Measurements from ENCODE around the gene ERLEC1. TPM values are rescaled to one million over a fixed set of nuclear protein-coding genes. Genes with fewer than 3 reads are reported as not detected.
A peak's percentile ranks its signal among the peaks of the same experiment; 100 is the strongest.

The ERLEC1 gene
- total RNA-seq, 2 experiments from 2014 or later: 18.3 to 20.5 TPM

DNA sequence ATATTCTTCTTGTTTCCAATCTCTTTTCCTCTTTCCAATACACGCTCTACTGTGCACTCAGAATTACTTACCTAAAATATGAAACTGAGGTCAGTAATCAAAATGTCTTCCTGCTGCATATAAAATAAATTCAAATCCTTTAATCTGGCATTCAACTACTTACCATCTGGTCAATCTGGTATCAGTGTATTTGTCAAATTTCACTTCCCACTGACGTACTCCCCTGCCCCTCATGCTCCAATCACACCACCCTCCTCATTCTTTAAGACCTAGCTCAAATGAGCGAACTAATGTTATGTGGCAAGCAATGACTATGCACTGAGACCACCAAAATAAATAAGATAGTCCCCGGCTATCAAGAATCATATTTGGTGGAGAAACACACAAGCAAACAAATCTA is 6.8 kb upstream of the ERLEC1 start:
- no peaks in the 10 kb centered on the region for H3K27me3 Mint-ChIP-seq
- no peak overlapping the region for H3K27ac Mint-ChIP-seq
- no peaks in the 10 kb centered on the region for H3K9me3 Mint-ChIP-seq (ENCODE audit: low read depth)
- DNase-seq (no peak), ATAC-seq (no peak)
- H3K4me1 Mint-ChIP-seq: peaks cover 39% of the 10 kb centered on the region
- intact Hi-C loops (cut with DNase I, micrococcal nuclease): no loop called here
- ChIA-PET POLR2A (no interaction called here), CTCF (interaction anchor here (2.2 kb wide), 1 partner anchor 12 kb away, joined by 6 read pairs; no protein-coding TSS in a partner anchor)
- H3K4me3 Mint-ChIP-seq: no peak overlapping the region
- peaks cover 31% of the 10 kb centered on the region for H3K36me3 Mint-ChIP-seq (ENCODE audit: low read depth)

DNA sequence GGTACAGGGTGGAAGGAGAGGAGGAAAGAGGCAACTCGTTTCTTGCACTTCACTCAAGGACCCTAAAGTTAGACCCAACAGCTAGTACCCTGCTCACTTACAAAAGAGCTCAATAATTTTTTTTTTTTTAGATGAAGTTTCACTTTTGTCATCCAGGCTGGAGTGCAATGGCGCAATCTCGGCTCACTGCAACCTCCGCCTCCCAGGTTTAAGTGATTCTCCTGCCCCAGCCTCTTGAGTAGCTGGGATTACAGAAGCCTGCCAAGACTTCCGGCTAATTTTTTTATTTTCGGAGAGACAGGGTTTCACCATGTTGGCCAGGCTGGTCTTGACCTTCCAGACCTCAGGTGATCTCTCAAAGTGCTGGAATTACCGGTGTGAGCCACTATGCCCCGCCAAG is 4.2 kb upstream of the ERLEC1 start:
- ATAC-seq (no peak), DNase-seq (no peak)
- intact Hi-C loops (cut with DNase I, micrococcal nuclease): no loop called here
- ChIA-PET POLR2A (interaction anchor here (0.6 kb wide), 1 partner anchor 12 kb away, joined by 4 read pairs; no protein-coding TSS in a partner anchor), CTCF (interaction anchor here (0.7 kb wide), 1 partner anchor 21 kb away, joined by 3 read pairs; no protein-coding TSS in a partner anchor)
- peaks cover 23% of the 10 kb centered on the region for H3K36me3 Mint-ChIP-seq (ENCODE audit: low read depth)
- no peak overlapping the region for H3K27ac Mint-ChIP-seq
- H3K9me3 Mint-ChIP-seq (ENCODE audit: low read depth): no peaks in the 10 kb centered on the region
- no peaks in the 10 kb centered on the region for H3K27me3 Mint-ChIP-seq
- H3K4me1 Mint-ChIP-seq: peaks cover 39% of the 10 kb centered on the region
- no peak overlapping the region for H3K4me3 Mint-ChIP-seq

DNA sequence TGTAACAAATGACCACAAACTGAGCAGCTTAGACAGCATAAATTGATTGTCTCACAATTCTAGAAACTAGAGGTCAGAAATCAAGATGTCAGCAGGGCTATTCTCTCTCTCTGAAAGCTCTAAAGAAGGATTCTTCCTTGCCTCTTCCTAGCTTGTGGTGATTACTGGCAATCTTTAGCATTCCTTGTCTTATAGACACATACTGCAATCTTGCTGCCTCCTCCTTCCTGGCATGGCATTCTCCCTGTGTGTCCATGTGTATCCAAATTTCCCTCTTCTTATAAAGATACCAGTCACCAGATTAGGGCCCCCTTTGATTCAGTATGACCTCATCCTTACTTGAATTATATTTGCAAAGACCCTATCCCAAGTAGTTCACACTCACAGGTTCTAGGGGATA is 2.4 kb upstream of the ERLEC1 start:
- CTCF ChIA-PET: interaction anchor here (0.9 kb wide), 1 partner anchor 17 kb away, joined by 3 read pairs; the partner anchor contains the start of gene CHAC2
- POLR2A ChIA-PET: no interaction called here
- no peak for DNase-seq
- no peaks in the 10 kb centered on the region for H3K27me3 Mint-ChIP-seq
- peaks cover 43% of the 10 kb centered on the region for H3K4me1 Mint-ChIP-seq
- peak overlapping the region; percentile 100 for H3K4me3 Mint-ChIP-seq
- intact Hi-C loops (cut with DNase I, micrococcal nuclease): no loop called here
- no peak for ATAC-seq
- H3K36me3 Mint-ChIP-seq (ENCODE audit: low read depth): peaks cover 13% of the 10 kb centered on the region
- peak overlapping the region; percentile 27 for H3K27ac Mint-ChIP-seq
- no peaks in the 10 kb centered on the region for H3K9me3 Mint-ChIP-seq (ENCODE audit: low read depth)

DNA sequence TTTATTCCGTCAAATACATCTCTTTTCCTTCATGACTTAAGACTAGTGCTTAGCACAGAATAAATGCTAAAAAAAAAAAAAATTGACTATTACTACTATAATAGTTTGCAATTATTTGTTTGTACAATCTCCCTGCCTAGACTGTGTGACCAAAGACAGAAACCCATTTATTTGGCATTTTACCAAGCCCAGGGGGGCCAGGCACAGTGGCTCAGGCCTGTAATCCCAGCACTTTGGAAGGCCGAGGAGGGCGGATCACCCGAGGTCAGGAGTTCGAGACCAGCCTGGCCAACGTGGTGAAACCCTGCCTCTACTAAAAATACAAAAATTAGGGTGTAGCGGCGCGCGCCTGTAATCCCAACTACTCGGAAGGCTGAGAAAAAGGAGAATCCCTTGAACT is 1.5 kb upstream of the ERLEC1 start:
- DNase-seq: no peak
- Mint-ChIP-seq H3K27me3 (no peaks in the 10 kb centered on the region), H3K9me3 (ENCODE audit: low read depth) (no peaks in the 10 kb centered on the region), H3K36me3 (ENCODE audit: low read depth) (peaks cover 10% of the 10 kb centered on the region), H3K27ac (peak overlapping the region; percentile 95), H3K4me3 (peak overlapping the region; percentile 100), H3K4me1 (peaks cover 40% of the 10 kb centered on the region)
- no peak for ATAC-seq
- intact Hi-C loops (cut with DNase I, micrococcal nuclease): loop anchor here (5.0 kb wide), 2 partner anchors 33 to 1832 kb away; partner anchors contain the start of gene PPP4R3B (in 1 of the 2)
- POLR2A ChIA-PET: interaction anchor here (0.7 to 2.9 kb wide), 2 partner anchors 18 to 1626 kb away, joined by 3 to 24 read pairs; partner anchors contain the start of gene CHAC2
- CTCF ChIA-PET: interaction anchor here (0.9 to 1.8 kb wide), 3 partner anchors 11 to 18 kb away, joined by 3 to 10 read pairs (median 3); partner anchors contain the start of gene CHAC2

DNA sequence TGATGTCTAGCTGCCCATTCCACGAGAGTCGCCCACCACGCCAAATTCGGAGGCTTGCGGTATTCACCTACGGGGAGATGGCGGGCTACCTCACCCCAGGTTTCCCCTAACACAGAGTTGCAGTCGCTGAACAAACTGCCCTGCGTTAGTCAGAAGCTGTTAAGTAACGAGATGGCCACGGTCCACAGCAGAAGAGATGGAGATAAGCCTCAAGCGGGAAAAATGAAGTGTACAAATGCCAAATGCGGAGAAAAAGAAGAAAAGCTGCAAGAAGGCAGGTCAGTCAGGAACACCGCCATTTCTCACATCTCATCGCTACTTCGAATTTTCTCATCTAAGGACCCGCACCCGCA is 516 bp upstream of the ERLEC1 start:
- POLR2A ChIA-PET: interaction anchor here (2.9 kb wide), 1 partner anchor 19 kb away, joined by 24 read pairs; the partner anchor contains the start of gene CHAC2
- H3K9me3 Mint-ChIP-seq (ENCODE audit: low read depth): no peaks in the 10 kb centered on the region
- ATAC-seq (peak; percentile 28), DNase-seq (peak; percentile 53)
- intact Hi-C loops (cut with DNase I, micrococcal nuclease): loop anchor here (1.0 to 5.0 kb wide), 3 partner anchors 34 to 1831 kb away; partner anchors contain the start of gene PPP4R3B (in 1 of the 2)
- H3K4me1 Mint-ChIP-seq: peaks cover 47% of the 10 kb centered on the region
- peak overlapping the region; percentile 100 for H3K4me3 Mint-ChIP-seq
- peaks cover 10% of the 10 kb centered on the region for H3K36me3 Mint-ChIP-seq (ENCODE audit: low read depth)
- H3K27ac Mint-ChIP-seq: peak overlapping the region; percentile 95
- H3K27me3 Mint-ChIP-seq: no peaks in the 10 kb centered on the region
- CTCF ChIA-PET: interaction anchor here (0.6 to 1.8 kb wide), 4 partner anchors 10 to 35 kb away, joined by 3 to 10 read pairs (median 6); partner anchors contain the start of gene CHAC2

DNA sequence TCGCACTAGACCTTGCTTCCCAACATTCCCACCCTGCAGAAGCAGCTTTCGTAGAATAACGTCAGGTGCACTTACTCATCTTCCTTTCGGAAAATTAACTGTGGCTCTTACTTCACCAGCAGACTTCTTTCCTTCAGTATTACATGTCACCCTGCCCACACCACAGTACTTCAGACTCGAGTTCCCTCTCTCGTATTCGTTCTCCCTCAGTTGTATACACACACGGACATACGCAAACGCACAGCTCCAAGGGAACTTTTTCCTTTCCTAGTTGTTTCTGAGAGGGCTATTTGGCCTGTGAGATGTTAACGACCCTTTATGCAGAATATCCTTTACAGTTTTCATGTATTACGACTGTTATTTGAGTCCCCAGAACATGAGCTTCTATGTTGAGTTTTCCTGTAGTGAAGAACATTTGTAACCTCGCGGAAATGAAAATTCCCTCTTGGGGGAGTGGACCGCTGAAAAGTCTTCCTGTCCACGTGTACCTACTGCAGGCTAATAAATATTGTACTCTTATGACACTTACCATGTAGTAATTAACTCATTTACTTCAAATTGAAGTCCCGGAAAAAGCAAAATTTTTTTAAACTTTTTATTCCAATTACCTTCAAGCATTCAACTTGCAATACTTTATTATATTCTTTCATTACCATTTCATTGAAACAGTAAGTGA is 908 bp downstream of the ERLEC1 start:
- Mint-ChIP-seq H3K4me3 (peak overlapping the region; percentile 100), H3K9me3 (ENCODE audit: low read depth) (no peaks in the 10 kb centered on the region), H3K27ac (peak overlapping the region; percentile 95), H3K4me1 (peaks cover 44% of the 10 kb centered on the region), H3K27me3 (no peaks in the 10 kb centered on the region), H3K36me3 (ENCODE audit: low read depth) (peaks cover 3% of the 10 kb centered on the region)
- ChIA-PET CTCF (interaction anchor here (1.3 to 1.6 kb wide), 2 partner anchors 16 to 18 kb away, joined by 6 to 8 read pairs; no protein-coding TSS in a partner anchor), POLR2A (interaction anchor here (0.5 to 2.9 kb wide), 3 partner anchors 11 to 259 kb away, joined by 3 to 24 read pairs (median 4); partner anchors contain the start of gene CHAC2)
- intact Hi-C loops (cut with DNase I, micrococcal nuclease): loop anchor here (1.0 to 5.0 kb wide), 5 partner anchors 19 to 1830 kb away; partner anchors contain the start of genes CHAC2 (in 1 of the 2) and PPP4R3B (in 1 of the 2)
- ATAC-seq (peak; percentile 43), DNase-seq (peak; percentile 28)

DNA sequence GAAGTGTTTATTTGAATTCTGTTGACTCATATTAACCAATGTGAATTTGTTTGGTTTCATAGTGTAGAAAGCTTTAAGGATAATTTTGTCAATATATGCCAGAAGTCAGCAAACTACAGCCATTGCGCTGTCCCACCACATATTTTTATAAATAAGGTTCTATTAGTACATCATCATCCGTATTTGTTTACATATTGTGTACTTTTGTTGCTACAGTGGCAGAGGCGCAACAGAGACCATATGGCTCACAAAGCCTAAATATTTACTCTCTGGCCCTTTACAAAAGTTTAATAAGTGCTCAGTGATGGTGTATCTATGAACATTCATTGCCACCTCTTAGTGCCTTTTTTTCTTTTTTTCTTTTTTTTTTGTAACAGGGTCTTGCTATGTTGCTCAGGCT is 6.4 kb downstream of the ERLEC1 start:
- H3K27ac Mint-ChIP-seq: no peak overlapping the region
- peaks cover 17% of the 10 kb centered on the region for H3K36me3 Mint-ChIP-seq (ENCODE audit: low read depth)
- ChIA-PET POLR2A (no interaction called here), CTCF (no interaction called here)
- H3K9me3 Mint-ChIP-seq (ENCODE audit: low read depth): no peaks in the 10 kb centered on the region
- DNase-seq (no peak), ATAC-seq (no peak)
- H3K4me3 Mint-ChIP-seq: no peak overlapping the region
- peaks cover 15% of the 10 kb centered on the region for H3K4me1 Mint-ChIP-seq
- intact Hi-C loops (cut with DNase I, micrococcal nuclease): no loop called here
- no peaks in the 10 kb centered on the region for H3K27me3 Mint-ChIP-seq

DNA sequence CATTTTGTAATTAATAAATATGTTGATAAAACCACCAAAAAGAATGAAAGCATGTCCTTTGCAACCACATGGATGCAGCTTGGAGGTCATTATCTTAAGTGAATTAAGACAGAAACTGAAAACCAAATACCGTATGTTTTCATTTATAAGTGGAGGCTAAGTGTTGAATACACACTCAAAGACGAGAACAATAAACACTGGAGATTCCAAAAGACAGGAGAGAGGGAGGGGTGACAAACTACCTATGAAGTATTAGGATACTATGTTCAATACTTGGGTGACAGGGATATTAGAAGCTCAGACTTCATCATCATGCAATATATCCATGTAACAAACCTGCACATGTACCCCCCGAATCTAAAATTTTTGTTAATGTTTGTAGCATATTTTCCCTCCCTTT is 7.0 kb downstream of the ERLEC1 start:
- H3K36me3 Mint-ChIP-seq (ENCODE audit: low read depth): peaks cover 17% of the 10 kb centered on the region
- DNase-seq (no peak), ATAC-seq (no peak)
- ChIA-PET CTCF (no interaction called here), POLR2A (no interaction called here)
- intact Hi-C loops (cut with DNase I, micrococcal nuclease): no loop called here
- peaks cover 9% of the 10 kb centered on the region for H3K4me1 Mint-ChIP-seq
- no peak overlapping the region for H3K4me3 Mint-ChIP-seq
- no peak overlapping the region for H3K27ac Mint-ChIP-seq
- no peaks in the 10 kb centered on the region for H3K9me3 Mint-ChIP-seq (ENCODE audit: low read depth)
- H3K27me3 Mint-ChIP-seq: no peaks in the 10 kb centered on the region

DNA sequence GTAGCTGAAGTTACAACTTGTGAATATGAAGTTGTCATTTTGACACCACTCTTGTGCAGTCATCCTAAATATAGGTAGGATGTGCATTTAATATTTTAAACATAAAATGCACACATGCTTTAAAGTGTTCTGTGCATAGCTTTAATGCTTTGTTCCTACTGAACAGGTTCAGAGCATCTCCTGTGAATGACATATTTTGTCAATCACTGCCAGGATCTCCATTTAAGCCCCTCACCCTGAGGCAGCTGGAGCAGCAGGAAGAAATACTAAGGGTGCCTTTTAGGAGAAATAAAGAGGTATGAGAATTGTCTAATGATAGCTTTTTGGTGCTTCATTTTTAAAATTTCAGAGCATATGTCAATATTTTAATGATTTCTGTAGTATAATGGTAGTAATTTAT is 14.7 kb downstream of the ERLEC1 start:
- intact Hi-C loops (cut with DNase I, micrococcal nuclease): no loop called here
- no peaks in the 10 kb centered on the region for H3K4me1 Mint-ChIP-seq
- no peaks in the 10 kb centered on the region for H3K9me3 Mint-ChIP-seq (ENCODE audit: low read depth)
- POLR2A ChIA-PET: no interaction called here
- H3K4me3 Mint-ChIP-seq: no peak overlapping the region
- CTCF ChIA-PET: interaction anchor here (0.7 kb wide), 1 partner anchor 1995 kb away, joined by 4 read pairs; no protein-coding TSS in a partner anchor
- peaks cover 20% of the 10 kb centered on the region for H3K36me3 Mint-ChIP-seq (ENCODE audit: low read depth)
- no peak for DNase-seq
- no peak overlapping the region for H3K27ac Mint-ChIP-seq
- ATAC-seq: no peak
- H3K27me3 Mint-ChIP-seq: no peaks in the 10 kb centered on the region

DNA sequence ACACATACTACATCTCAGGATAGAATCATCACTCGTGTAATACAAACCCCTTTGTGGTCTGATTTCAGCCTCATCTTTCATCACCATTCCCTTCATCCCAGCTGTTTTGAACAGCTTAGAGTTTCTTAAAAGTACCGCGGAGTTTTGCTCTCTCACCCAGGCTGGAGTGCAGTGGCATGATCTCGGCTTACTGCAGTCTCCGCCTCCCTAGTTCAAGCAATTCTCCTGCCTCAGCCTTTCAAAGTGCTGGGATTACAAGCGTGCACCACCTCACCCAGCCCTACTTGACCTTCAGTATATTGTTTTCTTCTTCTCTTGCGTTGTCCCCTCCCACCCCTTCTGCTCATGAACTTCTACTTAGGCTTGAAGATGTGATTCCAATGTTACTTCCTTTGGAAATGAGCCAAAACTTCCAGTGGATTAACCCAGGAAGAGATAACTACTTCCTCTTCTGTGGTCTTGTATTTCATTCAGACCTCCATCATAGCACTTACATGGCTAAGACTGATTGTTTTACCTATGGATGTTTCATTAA is 15.8 kb downstream of the ERLEC1 start:
- DNase-seq (no peak), ATAC-seq (no peak)
- no peaks in the 10 kb centered on the region for H3K4me1 Mint-ChIP-seq
- ChIA-PET CTCF (no interaction called here), POLR2A (no interaction called here)
- peaks cover 18% of the 10 kb centered on the region for H3K36me3 Mint-ChIP-seq (ENCODE audit: low read depth)
- no peak overlapping the region for H3K27ac Mint-ChIP-seq
- no peaks in the 10 kb centered on the region for H3K9me3 Mint-ChIP-seq (ENCODE audit: low read depth)
- no peaks in the 10 kb centered on the region for H3K27me3 Mint-ChIP-seq
- H3K4me3 Mint-ChIP-seq: no peak overlapping the region
- intact Hi-C loops (cut with DNase I, micrococcal nuclease): no loop called here

DNA sequence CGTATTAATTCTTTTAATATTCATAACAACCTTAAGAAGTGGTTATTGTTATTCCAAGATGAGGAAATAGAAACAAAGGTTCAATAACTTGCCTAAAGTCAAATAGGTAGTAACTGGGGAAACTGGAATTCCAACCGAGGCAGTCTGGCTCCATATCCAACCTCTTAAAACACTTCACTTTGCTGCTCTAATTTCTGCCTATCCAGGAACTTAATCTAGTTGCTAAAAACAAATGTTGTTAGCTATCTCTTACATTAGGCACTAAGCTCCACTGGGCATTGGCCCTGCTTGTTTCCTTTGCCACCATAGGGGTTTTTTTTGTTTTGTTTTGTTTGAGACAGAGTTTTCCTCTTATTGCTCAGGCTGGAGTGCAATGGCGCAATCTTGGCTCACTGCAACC is 24.8 kb downstream of the ERLEC1 start:
- H3K4me1 Mint-ChIP-seq: no peaks in the 10 kb centered on the region
- H3K27ac Mint-ChIP-seq: no peak overlapping the region
- DNase-seq: no peak
- peaks cover 27% of the 10 kb centered on the region for H3K36me3 Mint-ChIP-seq (ENCODE audit: low read depth)
- intact Hi-C loops (cut with DNase I, micrococcal nuclease): no loop called here
- ChIA-PET POLR2A (no interaction called here), CTCF (no interaction called here)
- no peak overlapping the region for H3K4me3 Mint-ChIP-seq
- H3K9me3 Mint-ChIP-seq (ENCODE audit: low read depth): no peaks in the 10 kb centered on the region
- H3K27me3 Mint-ChIP-seq: no peaks in the 10 kb centered on the region
- ATAC-seq: no peak

Measured in activated CD4-positive, alpha-beta T cell treated with anti-CD3 and anti-CD28 coated beads for 36 hours (primary cell).